B cell (primary cell): Measurements from ENCODE around the gene SLC25A21. TPM values are rescaled to one million over a fixed set of nuclear protein-coding genes. Genes with fewer than 3 reads are reported as not detected.

Source experiments
- ATAC-seq: fragments of 200-7000 bp; cut with Tn5 transposase; one replicate; pipeline ENCODE4 v1.10.0; 2021; ENCODE audit warnings: low read depth, mild to moderate bottlenecking, moderate number of reproducible peaks, moderate library complexity
- CTCF ChIA-PET: fragments of 350-600 bp; sonication (Branson Sonifier 250); formaldehyde crosslinking; loops from one replicate; lab custom pipeline; 2021; ENCODE audit warnings: antibody characterized with exemption, inconsistent platforms; lab: Charles Lee
- POLR2A ChIA-PET: fragments of 350-600 bp; sonication (Branson Sonifier 250); formaldehyde crosslinking; loops from one replicate; lab custom pipeline; 2021; ENCODE audit warnings: antibody characterized with exemption; lab: Charles Lee
- DNase-seq: peaks from one replicate; pipeline ENCODE4 v3.0.0; 2013
- H2AFZ ChIP-seq: 2 replicates; pipeline ENCODE4 v1.6.1; 2012; ENCODE audit warnings: mild to moderate bottlenecking, low read depth, low read length; ENCODE audit not compliant: insufficient read depth, poor library complexity, severe bottlenecking
- H3K27ac ChIP-seq, 2 donors: 1 replicate in 1 of 2; 2 replicates in 1 of 2; pipeline ENCODE4 v1.5.1; 2012 to 2013; ENCODE audit warnings: low read length in 2 of 2, mild to moderate bottlenecking in 2 of 2, moderate library complexity in 1 of 2
- H3K27me3 ChIP-seq, 4 experiments: fragments of 200-600 bp in 1 of 4; sonication (generic) in 1 of 4; replicated peaks in 1 of 4; 1 replicate in 2 of 4; 2 replicates in 2 of 4; pipeline versions ENCODE4 v1.6.1 to v1.7.0; 2013 to 2016; ENCODE audit warnings: low read length in 3 of 4, mild to moderate bottlenecking in 2 of 4, mixed read lengths in 1 of 4, moderate library complexity in 1 of 4; ENCODE audit not compliant: insufficient read depth in 4 of 4, control insufficient read depth in 3 of 4; ENCODE audit errors: control extremely low read depth in 1 of 4
- H3K36me3 ChIP-seq, 2 experiments: replicated peaks in 1 of 2; 1 replicate in 1 of 2; 2 replicates in 1 of 2; pipeline versions ENCODE4 v1.6.1 to v1.7.1; 2013; ENCODE audit warnings: low read length in 1 of 2; ENCODE audit not compliant: insufficient read depth in 2 of 2, control insufficient read depth in 1 of 2; ENCODE audit errors: control extremely low read depth in 1 of 2, extremely low read depth in 1 of 2
- H3K4me1 ChIP-seq, 2 donors: fragments of 200-600 bp in 1 of 2; sonication (generic) in 1 of 2; 1 replicate in 1 of 2; 2 replicates in 1 of 2; pipeline versions ENCODE4 v1.5.1 to v1.6.1; 2013 to 2017; ENCODE audit warnings: low read length in 2 of 2; ENCODE audit not compliant: control insufficient read depth in 2 of 2, insufficient read depth in 2 of 2
- H3K4me2 ChIP-seq: replicated peaks from 2 replicates; pipeline ENCODE3; 2012; ENCODE audit warnings: mild to moderate bottlenecking, low read depth, low read length; ENCODE audit not compliant: poor library complexity, severe bottlenecking
- H3K4me3 ChIP-seq, 5 experiments: fragments of 200-600 bp in 1 of 5; sonication (generic) in 1 of 5; 1 replicate in 3 of 5; 2 replicates in 2 of 5; pipeline versions ENCODE4 v1.5.1 to v1.7.0; 2011 to 2016; ENCODE audit warnings: low read length in 4 of 5, mild to moderate bottlenecking in 4 of 5, low read depth in 2 of 5, control low read depth in 1 of 5, moderate library complexity in 1 of 5; ENCODE audit not compliant: insufficient read depth in 1 of 5; ENCODE audit errors: control extremely low read depth in 1 of 5, extremely low read depth in 1 of 5
- H3K79me2 ChIP-seq: fragments of 200-600 bp; sonication (generic); one replicate; pipeline ENCODE4 v1.6.0; 2016; ENCODE audit warnings: low read length; ENCODE audit not compliant: control insufficient read depth, insufficient read depth
- H3K9ac ChIP-seq: fragments of 200-600 bp; sonication (generic); 2 replicates; pipeline ENCODE4 v1.6.1; 2017; ENCODE audit warnings: mild to moderate bottlenecking, low read length, moderate library complexity
- H3K9me3 ChIP-seq, 3 donors: one replicate each; pipeline versions ENCODE4 v1.6.1 to v1.7.1; 2013; ENCODE audit warnings: low read length in 2 of 3; ENCODE audit not compliant: control insufficient read depth in 2 of 3, insufficient read depth in 1 of 3; ENCODE audit errors: control extremely low read depth in 1 of 3
- H4K20me1 ChIP-seq: 2 replicates; pipeline ENCODE4 v1.6.0; 2012; ENCODE audit warnings: mild to moderate bottlenecking, low read length; ENCODE audit not compliant: insufficient read depth, control insufficient read depth, poor library complexity, severe bottlenecking
- H3K27ac Mint-ChIP-seq: one replicate; pipeline ENCODE4 v1.8.0; 2021; ENCODE audit warnings: mixed read lengths
- H3K27me3 Mint-ChIP-seq: one replicate; pipeline ENCODE4 v1.8.0; 2021; ENCODE audit warnings: mixed read lengths
- H3K4me1 Mint-ChIP-seq: one replicate; pipeline ENCODE4 v1.8.0; 2021; ENCODE audit warnings: mixed read lengths
- H3K4me3 Mint-ChIP-seq: one replicate; pipeline ENCODE4 v1.8.0; 2021; ENCODE audit warnings: mixed read lengths
- H3K9me3 Mint-ChIP-seq: one replicate; pipeline ENCODE4 v1.8.0; 2022; ENCODE audit warnings: mixed read lengths; ENCODE audit not compliant: insufficient read depth
- EZH2 ChIP-seq: IDR thresholded peaks from 2 replicates; pipeline ENCODE4 v1.6.1; 2012; ENCODE audit warnings: borderline replicate concordance, low read depth, mild to moderate bottlenecking, moderate library complexity, low read length; ENCODE audit not compliant: insufficient read depth, poor library complexity, severe bottlenecking
- WGBS: methylation state at CpG from one replicate; pipeline ENCODE4 v1.1.5; 2013; ENCODE audit warnings: missing lambda C conversion rate; ENCODE audit not compliant: insufficient coverage; 5-methylcytosine and 5-hydroxymethylcytosine counted together
- intact Hi-C: fragments of 100-400 bp; cut with micrococcal nuclease; formaldehyde crosslinking; loops from one replicate; pipeline ENCODE4 v1.10.0; 2022
- polyA plus RNA-seq: library from polyadenylated mRNA; depleted of rRNA; stranded (reverse); fragments of >200 nt; gene quantifications from 2 replicates; pipeline ENCODE4 v1.2.3, GENCODE V29; 2012
- total RNA-seq, 2 donors: library from RNA; stranded (reverse); fragments of 120-200 nt in 1 of 2; gene quantifications; 1 replicate in 1 of 2; 2 replicates in 1 of 2; pipeline versions ENCODE4 v1.2.3 to v1.2.4, GENCODE V29; 2013 to 2022
- TF ChIP-seq, protein P1 (sequence below): fragments of 200-600 bp; IDR thresholded peaks from one replicate; pipeline ENCODE4 v1.8.0; 2022; ENCODE audit warnings: antibody characterized with exemption, mild to moderate bottlenecking

SLC25A21 gene
- total and polyA plus RNA-seq, 2 donors (not counting 1 experiment from before 2014, with no cell fraction given): not detected

- Histone ChIP-seq H3K9me3 (no peaks in the 10 kb centered on the region), H3K4me1 (no peaks in the 10 kb centered on the region), H3K4me3 (no peak overlapping the region), H2AFZ (no peak overlapping the region), H3K9ac (no peak overlapping the region), H3K27me3 (no peaks in the 10 kb centered on the region), H4K20me1 (no peaks in the 10 kb centered on the region), H3K79me2 (no peaks in the 10 kb centered on the region), H3K4me2 (no peak overlapping the region), H3K36me3 (no peaks in the 10 kb centered on the region), H3K27ac (no peak overlapping the region)
- H3K9me3 Mint-ChIP-seq: no peaks in the 10 kb centered on the region
- H3K4me1 Mint-ChIP-seq: no peaks in the 10 kb centered on the region
- CTCF ChIA-PET: no interaction called here
- intact Hi-C loops: no loop called here
- POLR2A ChIA-PET: no interaction called here
- TF ChIP-seq EZH2: no peak
- TF ChIP-seq, protein P1, sequence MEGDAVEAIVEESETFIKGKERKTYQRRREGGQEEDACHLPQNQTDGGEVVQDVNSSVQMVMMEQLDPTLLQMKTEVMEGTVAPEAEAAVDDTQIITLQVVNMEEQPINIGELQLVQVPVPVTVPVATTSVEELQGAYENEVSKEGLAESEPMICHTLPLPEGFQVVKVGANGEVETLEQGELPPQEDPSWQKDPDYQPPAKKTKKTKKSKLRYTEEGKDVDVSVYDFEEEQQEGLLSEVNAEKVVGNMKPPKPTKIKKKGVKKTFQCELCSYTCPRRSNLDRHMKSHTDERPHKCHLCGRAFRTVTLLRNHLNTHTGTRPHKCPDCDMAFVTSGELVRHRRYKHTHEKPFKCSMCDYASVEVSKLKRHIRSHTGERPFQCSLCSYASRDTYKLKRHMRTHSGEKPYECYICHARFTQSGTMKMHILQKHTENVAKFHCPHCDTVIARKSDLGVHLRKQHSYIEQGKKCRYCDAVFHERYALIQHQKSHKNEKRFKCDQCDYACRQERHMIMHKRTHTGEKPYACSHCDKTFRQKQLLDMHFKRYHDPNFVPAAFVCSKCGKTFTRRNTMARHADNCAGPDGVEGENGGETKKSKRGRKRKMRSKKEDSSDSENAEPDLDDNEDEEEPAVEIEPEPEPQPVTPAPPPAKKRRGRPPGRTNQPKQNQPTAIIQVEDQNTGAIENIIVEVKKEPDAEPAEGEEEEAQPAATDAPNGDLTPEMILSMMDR: no peak
- H3K4me3 Mint-ChIP-seq: no peak overlapping the region
- no peak overlapping the region for H3K27ac Mint-ChIP-seq
- ATAC-seq (no peak), DNase-seq (no peak)
- H3K27me3 Mint-ChIP-seq: peaks cover 10% of the 10 kb centered on the region
- 42% methylated on average over 3 of the region's 6 CpGs for WGBS
Observed at GRCh38 chr14:36805131-36805559, 367.3 kb downstream of the SLC25A21 start.

DNA sequence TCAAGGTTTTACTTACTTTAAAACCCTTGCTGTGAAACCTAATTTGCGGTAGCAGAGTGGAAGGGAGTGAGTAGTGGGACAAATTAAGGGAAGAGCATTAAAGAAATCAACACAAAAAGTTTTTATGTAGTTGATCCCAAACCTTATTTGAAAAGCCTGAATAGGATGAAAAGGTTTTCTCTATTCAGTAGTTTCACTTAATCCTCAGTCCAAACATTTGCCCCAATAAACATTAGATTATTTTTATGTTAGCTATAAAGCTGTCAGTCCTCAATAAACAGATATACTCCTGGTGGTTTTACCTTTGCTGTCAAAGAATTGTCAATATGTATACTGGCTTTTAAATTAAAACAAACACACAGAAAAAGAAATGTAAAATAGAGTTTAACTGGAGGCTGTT, 374.8 kb downstream of the SLC25A21 start:
- H3K4me1 ChIP-seq: no peaks in the 10 kb centered on the region
- H3K9me3 Mint-ChIP-seq: no peaks in the 10 kb centered on the region
- no peaks in the 10 kb centered on the region for H3K9me3 ChIP-seq
- no peaks in the 10 kb centered on the region for H3K27me3 ChIP-seq
- H3K4me1 Mint-ChIP-seq: no peaks in the 10 kb centered on the region
- H2AFZ ChIP-seq: no peak overlapping the region
- H3K36me3 ChIP-seq: no peaks in the 10 kb centered on the region
- DNase-seq (no peak), ATAC-seq (no peak)
- intact Hi-C loops: no loop called here
- no peak overlapping the region for H3K9ac ChIP-seq
- no peak overlapping the region for H3K4me3 ChIP-seq
- H3K27ac Mint-ChIP-seq: no peak overlapping the region
- H3K79me2 ChIP-seq: no peaks in the 10 kb centered on the region
- ChIA-PET POLR2A (no interaction called here), CTCF (no interaction called here)
- no peaks in the 10 kb centered on the region for H4K20me1 ChIP-seq
- H3K27ac ChIP-seq: no peak overlapping the region
- H3K4me2 ChIP-seq: no peak overlapping the region
- H3K27me3 Mint-ChIP-seq: no peaks in the 10 kb centered on the region
- WGBS: no CpG with 5 or more reads among the region's 1 CpG
- TF ChIP-seq, protein P1: no peak
- TF ChIP-seq EZH2: no peak
- no peak overlapping the region for H3K4me3 Mint-ChIP-seq
